Nephron (organoid): ENCODE data around the gene ACOT4.
"Not testable (repeated sequence)": the region's sequence is repeated elsewhere in the genome, so short reads cannot be mapped to it uniquely, and the experiment has no call there.

Experiments
- H3K27ac Mint-ChIP-seq, 3 experiments: 2 replicates each; pipeline ENCODE4 v1.8.0; 2020; ENCODE audit warnings: mixed read lengths in 3 of 3, mild to moderate bottlenecking in 2 of 3, moderate library complexity in 1 of 3
- H3K27me3 Mint-ChIP-seq: 2 replicates; pipeline ENCODE4 v1.8.0; 2021; ENCODE audit warnings: low read depth, mild to moderate bottlenecking, moderate library complexity, mixed read lengths
- H3K36me3 Mint-ChIP-seq: 2 replicates; pipeline ENCODE4 v1.8.0; 2020; ENCODE audit warnings: low read depth, mixed read lengths
- H3K4me1 Mint-ChIP-seq: 2 replicates; pipeline ENCODE4 v1.8.0; 2020; ENCODE audit warnings: mixed read lengths
- H3K4me3 Mint-ChIP-seq, 3 experiments: 2 replicates each; pipeline ENCODE4 v1.8.0; 2020; ENCODE audit warnings: mild to moderate bottlenecking in 3 of 3, mixed read lengths in 3 of 3, moderate library complexity in 2 of 3
- H3K9me3 Mint-ChIP-seq: 2 replicates; pipeline ENCODE4 v1.8.0; 2020; ENCODE audit warnings: mixed read lengths
- CTCF ChIP-seq, 3 experiments: fragments of 200-600 bp; sonication (generic); IDR thresholded peaks; one replicate each; pipeline ENCODE4 v1.5.0; 2021; ENCODE audit warnings: antibody characterized with exemption in 3 of 3; ENCODE audit not compliant: unreplicated experiment in 3 of 3

ACOT4 gene

GRCh38 chr14:73625706-73626105 lies 34.0 kb downstream of the ACOT4 start:
- no peaks in the 10 kb centered on the region for H3K9me3 Mint-ChIP-seq

DNA sequence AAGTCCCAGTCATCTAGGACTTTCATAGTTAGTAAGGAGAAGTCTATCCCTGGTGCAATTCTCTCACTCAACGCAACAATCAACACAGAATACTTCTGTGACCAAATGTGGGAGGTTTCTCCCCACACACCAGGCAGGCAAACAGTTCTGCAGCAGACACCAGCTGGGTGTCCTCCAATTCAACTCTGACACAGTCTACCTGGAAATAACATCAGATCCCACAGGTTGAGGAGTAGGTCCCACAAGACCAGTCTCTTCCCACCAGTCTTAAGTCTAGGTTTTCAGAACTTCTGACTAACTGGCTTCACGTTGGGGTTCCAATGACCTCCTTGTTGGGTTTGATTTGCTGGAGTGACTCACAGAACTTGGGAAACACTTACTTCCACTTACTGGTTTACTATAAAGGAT lies 35.5 kb downstream of the ACOT4 start:
- TF ChIP-seq CTCF (IDR thresholded peaks at IDR 0.05; ENCODE audit: unreplicated experiment in 3 of 3), result no peak
- peaks cover 4% of the 10 kb centered on the region for H3K27me3 Mint-ChIP-seq

More at GRCh38 chr14:73625706-73626105, 34.0 kb downstream of the ACOT4 start:
- no peak overlapping the region for H3K4me3 Mint-ChIP-seq
- H3K36me3 Mint-ChIP-seq, result no peaks in the 10 kb centered on the region
- H3K4me1 Mint-ChIP-seq, result peaks cover 8% of the 10 kb centered on the region
- H3K27ac Mint-ChIP-seq, result peak overlapping the region; percentile 37 to 94 (median 76)
- no peak for TF ChIP-seq CTCF (IDR thresholded peaks at IDR 0.05; ENCODE audit: unreplicated experiment in 3 of 3)
- H3K27me3 Mint-ChIP-seq, result peaks cover 4% of the 10 kb centered on the region

GRCh38 chr14:73630009-73630780 lies 38.5 kb downstream of the ACOT4 start:
- Mint-ChIP-seq H3K27me3 (peaks cover 16% of the 10 kb centered on the region), H3K4me1 (peaks cover 13% of the 10 kb centered on the region), H3K9me3 (no peaks in the 10 kb centered on the region), H3K36me3 (no peaks in the 10 kb centered on the region), H3K27ac (no peak overlapping the region), H3K4me3 (no peak overlapping the region)
- TF ChIP-seq CTCF (IDR thresholded peaks at IDR 0.05; ENCODE audit: unreplicated experiment in 3 of 3), result no peak

More for the DNA sequence above, 35.5 kb downstream of the ACOT4 start:
- Mint-ChIP-seq H3K36me3 (no peaks in the 10 kb centered on the region), H3K4me3 (no peak overlapping the region), H3K9me3 (no peaks in the 10 kb centered on the region), H3K27ac (no peak overlapping the region), H3K4me1 (peaks cover 8% of the 10 kb centered on the region)

DNA sequence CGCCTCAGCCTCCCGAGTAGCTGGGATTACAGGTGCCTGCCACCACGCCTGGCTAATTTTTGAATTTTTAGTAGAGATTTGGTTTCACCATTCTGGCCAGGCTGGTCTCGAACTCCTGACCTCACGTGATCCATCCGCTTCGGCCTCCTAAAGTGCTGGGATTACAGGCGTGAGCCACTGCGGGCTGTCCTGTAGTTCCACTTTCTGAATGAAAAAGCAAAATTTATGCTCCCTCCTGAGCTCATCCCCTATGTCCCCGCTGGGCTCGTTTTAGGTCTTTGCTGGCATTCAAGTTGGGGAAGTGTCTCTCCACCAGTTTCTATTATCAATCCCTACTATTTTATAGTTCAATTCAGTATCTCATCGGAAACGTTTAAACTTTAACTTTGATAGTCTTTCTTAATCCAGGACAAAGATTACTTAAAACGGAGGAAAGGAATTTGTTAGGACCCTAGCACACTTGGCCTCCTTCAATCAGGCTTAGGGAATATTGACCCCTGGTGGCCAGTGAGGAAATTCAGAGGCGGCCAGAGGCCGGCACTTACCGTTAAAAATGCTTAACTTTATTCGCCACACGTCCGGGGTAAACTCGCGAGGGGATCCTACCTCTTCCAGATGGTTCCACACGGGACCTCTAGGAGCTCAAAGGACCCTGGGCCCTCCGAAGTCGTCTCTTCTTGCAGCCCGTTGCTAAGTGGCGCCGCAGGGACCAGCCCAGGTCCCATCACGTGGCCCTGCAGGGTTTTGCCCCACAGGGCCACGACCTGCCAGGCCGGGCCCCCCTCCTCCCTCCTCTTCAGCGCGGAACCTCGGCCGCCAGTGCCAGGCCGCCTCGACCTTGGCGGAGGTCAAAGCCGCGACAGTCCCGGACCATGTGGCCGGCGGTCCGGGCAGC lies 41.7 kb downstream of the ACOT4 start:
- peak; percentile 85 to 88 (median 86) for TF ChIP-seq CTCF (IDR thresholded peaks at IDR 0.05; ENCODE audit: unreplicated experiment in 3 of 3)
- peaks cover 22% of the 10 kb centered on the region for H3K27me3 Mint-ChIP-seq
- peak overlapping the region; percentile 70 to 81 (median 79) for H3K4me3 Mint-ChIP-seq
- H3K36me3 Mint-ChIP-seq, result no peaks in the 10 kb centered on the region
- peaks cover 5% of the 10 kb centered on the region for H3K4me1 Mint-ChIP-seq
- H3K9me3 Mint-ChIP-seq, result no peaks in the 10 kb centered on the region
- peak overlapping the region in 1 of 3 experiments; percentile 31 for H3K27ac Mint-ChIP-seq

GRCh38 chr14:73634011-73634833 lies 42.5 kb downstream of the ACOT4 start:
- no peaks in the 10 kb centered on the region for H3K9me3 Mint-ChIP-seq
- TF ChIP-seq CTCF (IDR thresholded peaks at IDR 0.05; ENCODE audit: unreplicated experiment in 3 of 3), result peak in 1 of 3 experiments; percentile 18
- H3K27ac Mint-ChIP-seq, result no peak overlapping the region
- H3K4me1 Mint-ChIP-seq, result peaks cover 5% of the 10 kb centered on the region
- no peaks in the 10 kb centered on the region for H3K36me3 Mint-ChIP-seq
- peak overlapping the region; percentile 70 to 81 (median 79) for H3K4me3 Mint-ChIP-seq
- peaks cover 22% of the 10 kb centered on the region for H3K27me3 Mint-ChIP-seq

DNA sequence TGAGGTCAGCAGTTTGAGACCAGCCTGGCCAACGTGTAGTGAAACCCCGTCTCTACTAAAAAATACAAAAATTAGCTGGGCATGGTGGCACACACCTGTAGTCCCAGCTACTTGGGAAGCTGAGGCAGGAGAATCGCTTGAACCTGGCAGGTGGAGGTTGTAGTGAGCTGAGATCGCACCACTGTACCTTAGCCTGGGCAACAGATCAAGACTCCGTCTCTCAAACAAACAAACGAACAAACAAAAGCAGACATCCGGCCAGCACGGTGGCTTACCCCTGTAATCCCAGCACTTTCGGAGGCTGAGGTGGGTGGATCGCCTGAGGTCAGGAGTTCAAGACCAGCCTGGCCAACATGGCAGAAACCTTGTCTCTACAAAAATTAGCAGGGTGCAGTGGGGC lies 44.7 kb downstream of the ACOT4 start:
- H3K27me3 Mint-ChIP-seq, result peaks cover 19% of the 10 kb centered on the region
- not testable (repeated sequence) for H3K4me1 Mint-ChIP-seq, H3K27ac Mint-ChIP-seq, H3K36me3 Mint-ChIP-seq, H3K4me3 Mint-ChIP-seq, H3K9me3 Mint-ChIP-seq
